ENCODE measurements around the gene DNAJC21. TPM values are rescaled to one million over a fixed set of nuclear protein-coding genes. Genes with fewer than 3 reads are reported as not detected.

DNAJC21 gene
- total and polyA plus RNA-seq, 9 of the 15 experiments (the other 6 are each of a cell fraction or from before 2014, with no cell fraction given), result 26.6 to 105 (median 70.7) TPM

DNA sequence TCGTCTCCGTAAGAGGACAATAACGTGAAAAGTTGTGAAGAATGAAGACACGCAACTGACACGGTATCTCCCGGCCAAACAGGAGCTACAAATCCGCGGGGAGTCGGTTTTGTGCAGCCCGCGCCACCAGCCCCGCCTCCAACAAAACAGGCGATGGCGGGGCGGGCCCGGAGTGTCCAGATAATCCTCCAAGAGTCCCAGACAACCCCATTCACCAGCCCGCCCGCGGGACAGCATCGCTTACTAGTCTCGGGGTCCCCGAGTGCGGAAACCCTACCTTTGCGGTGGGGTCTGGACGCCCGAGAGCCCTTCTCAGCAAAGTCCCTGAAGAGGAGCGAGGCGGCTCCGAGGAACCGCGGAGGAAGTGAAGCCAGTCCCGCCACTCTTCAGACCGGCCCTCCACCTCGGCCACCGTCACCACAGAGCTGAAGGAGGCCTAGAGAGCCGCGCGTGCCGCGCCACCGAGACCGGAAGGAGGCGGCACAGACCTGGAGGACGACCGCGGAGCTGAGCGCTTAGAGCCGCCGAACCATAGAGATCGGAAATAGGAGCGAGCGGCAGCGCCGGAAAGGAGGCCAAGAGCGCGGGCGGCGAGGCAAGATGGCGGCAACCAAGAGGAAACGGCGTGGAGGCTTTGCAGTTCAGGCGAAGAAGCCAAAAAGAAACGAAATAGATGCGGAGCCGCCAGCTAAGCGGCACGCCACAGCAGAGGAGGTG, 14.1 kb upstream of the DNAJC21 start, which contains the start of the genes BRIX1 and RAD1 (continued):
- no peak for TF ChIP-seq RBM25 (IDR thresholded peaks at IDR 0.05; ENCODE audit: low read depth, low read length, severe bottlenecking)
- TF ChIP-seq, protein P1, sequence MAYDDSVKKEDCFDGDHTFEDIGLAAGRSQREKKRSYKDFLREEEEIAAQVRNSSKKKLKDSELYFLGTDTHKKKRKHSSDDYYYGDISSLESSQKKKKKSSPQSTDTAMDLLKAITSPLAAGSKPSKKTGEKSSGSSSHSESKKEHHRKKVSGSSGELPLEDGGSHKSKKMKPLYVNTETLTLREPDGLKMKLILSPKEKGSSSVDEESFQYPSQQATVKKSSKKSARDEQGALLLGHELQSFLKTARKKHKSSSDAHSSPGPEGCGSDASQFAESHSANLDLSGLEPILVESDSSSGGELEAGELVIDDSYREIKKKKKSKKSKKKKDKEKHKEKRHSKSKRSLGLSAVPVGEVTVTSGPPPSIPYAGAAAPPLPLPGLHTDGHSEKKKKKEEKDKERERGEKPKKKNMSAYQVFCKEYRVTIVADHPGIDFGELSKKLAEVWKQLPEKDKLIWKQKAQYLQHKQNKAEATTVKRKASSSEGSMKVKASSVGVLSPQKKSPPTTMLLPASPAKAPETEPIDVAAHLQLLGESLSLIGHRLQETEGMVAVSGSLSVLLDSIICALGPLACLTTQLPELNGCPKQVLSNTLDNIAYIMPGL (CRISPR knock-in tag; IDR thresholded peaks at IDR 0.05), result no peak; the same call in 1 of the 2 replicates
- TF ChIP-seq SIRT6 (IDR thresholded peaks at IDR 0.05; ENCODE audit: low read depth, low read length), result no peak
- TF ChIP-seq NCOR1 (IDR thresholded peaks at IDR 0.05), result peak; percentile 59
- peak; percentile 24 for TF ChIP-seq ZFP36 (IDR thresholded peaks at IDR 0.05; ENCODE audit: low read depth, low read length, partially characterized antibody)
- TF ChIP-seq PURB (CRISPR knock-in tag; IDR thresholded peaks at IDR 0.05; ENCODE audit: low read depth), result no peak
- TF ChIP-seq, protein P2, sequence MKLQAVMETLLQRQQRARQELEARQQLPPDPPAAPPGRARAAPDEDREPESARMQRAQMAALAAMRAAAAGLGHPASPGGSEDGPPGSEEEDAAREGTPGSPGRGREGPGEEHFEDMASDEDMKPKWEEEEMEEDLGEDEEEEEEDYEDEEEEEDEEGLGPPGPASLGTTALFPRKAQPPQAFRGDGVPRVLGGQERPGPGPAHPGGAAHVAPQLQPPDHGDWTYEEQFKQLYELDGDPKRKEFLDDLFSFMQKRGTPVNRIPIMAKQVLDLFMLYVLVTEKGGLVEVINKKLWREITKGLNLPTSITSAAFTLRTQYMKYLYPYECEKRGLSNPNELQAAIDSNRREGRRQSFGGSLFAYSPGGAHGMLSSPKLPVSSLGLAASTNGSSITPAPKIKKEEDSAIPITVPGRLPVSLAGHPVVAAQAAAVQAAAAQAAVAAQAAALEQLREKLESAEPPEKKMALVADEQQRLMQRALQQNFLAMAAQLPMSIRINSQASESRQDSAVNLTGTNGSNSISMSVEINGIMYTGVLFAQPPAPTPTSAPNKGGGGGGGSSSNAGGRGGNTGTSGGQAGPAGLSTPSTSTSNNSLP (IDR thresholded peaks at IDR 0.05; ENCODE audit: borderline replicate concordance, low read depth, low read length), result 0 out of 2 replicates have a peak, but pooled peaks have one; percentile 10
- no peak for TF ChIP-seq ZNF764 (CRISPR knock-in tag; IDR thresholded peaks at IDR 0.05; ENCODE audit: low read depth)
- TF ChIP-seq, protein P3, sequence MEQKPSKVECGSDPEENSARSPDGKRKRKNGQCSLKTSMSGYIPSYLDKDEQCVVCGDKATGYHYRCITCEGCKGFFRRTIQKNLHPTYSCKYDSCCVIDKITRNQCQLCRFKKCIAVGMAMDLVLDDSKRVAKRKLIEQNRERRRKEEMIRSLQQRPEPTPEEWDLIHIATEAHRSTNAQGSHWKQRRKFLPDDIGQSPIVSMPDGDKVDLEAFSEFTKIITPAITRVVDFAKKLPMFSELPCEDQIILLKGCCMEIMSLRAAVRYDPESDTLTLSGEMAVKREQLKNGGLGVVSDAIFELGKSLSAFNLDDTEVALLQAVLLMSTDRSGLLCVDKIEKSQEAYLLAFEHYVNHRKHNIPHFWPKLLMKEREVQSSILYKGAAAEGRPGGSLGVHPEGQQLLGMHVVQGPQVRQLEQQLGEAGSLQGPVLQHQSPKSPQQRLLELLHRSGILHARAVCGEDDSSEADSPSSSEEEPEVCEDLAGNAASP (IDR thresholded peaks at IDR 0.05), result no peak
- TF ChIP-seq PHF8 (IDR thresholded peaks at IDR 0.05; ENCODE audit: borderline replicate concordance, low read length), result peak; percentile 98
- TF ChIP-seq ZNF707 (CRISPR knock-in tag; conservative IDR thresholded peaks at IDR 0.05), result no peak
- peak; percentile 91; the same call in 1 of the 2 replicates for TF ChIP-seq SRSF1 (IDR thresholded peaks at IDR 0.05; ENCODE audit: low read depth, low read length)
- TF ChIP-seq, protein P4, sequence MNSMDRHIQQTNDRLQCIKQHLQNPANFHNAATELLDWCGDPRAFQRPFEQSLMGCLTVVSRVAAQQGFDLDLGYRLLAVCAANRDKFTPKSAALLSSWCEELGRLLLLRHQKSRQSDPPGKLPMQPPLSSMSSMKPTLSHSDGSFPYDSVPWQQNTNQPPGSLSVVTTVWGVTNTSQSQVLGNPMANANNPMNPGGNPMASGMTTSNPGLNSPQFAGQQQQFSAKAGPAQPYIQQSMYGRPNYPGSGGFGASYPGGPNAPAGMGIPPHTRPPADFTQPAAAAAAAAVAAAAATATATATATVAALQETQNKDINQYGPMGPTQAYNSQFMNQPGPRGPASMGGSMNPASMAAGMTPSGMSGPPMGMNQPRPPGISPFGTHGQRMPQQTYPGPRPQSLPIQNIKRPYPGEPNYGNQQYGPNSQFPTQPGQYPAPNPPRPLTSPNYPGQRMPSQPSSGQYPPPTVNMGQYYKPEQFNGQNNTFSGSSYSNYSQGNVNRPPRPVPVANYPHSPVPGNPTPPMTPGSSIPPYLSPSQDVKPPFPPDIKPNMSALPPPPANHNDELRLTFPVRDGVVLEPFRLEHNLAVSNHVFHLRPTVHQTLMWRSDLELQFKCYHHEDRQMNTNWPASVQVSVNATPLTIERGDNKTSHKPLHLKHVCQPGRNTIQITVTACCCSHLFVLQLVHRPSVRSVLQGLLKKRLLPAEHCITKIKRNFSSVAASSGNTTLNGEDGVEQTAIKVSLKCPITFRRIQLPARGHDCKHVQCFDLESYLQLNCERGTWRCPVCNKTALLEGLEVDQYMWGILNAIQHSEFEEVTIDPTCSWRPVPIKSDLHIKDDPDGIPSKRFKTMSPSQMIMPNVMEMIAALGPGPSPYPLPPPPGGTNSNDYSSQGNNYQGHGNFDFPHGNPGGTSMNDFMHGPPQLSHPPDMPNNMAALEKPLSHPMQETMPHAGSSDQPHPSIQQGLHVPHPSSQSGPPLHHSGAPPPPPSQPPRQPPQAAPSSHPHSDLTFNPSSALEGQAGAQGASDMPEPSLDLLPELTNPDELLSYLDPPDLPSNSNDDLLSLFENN (IDR thresholded peaks at IDR 0.05; ENCODE audit: low read depth in 2 of 2, low read length in 2 of 2), result peak in 1 of 2 experiments; percentile 45; a peak in 1 of 4 replicates
- no peak for TF ChIP-seq KHSRP (IDR thresholded peaks at IDR 0.05)
- TF ChIP-seq ARHGAP35 (IDR thresholded peaks at IDR 0.05; ENCODE audit: partially characterized antibody), result no peak
- TF ChIP-seq HDGF (IDR thresholded peaks at IDR 0.05), result no peak
